Measurements from ENCODE around the gene PACS2.

Gene PACS2

GRCh38 chr14:105365101-105365500 lies 50.6 kb downstream of the PACS2 start:
- in situ Hi-C loops (cut with HindIII; ENCODE audit: low sequenced_read_pairs), result loop anchor here (25.0 kb wide), 1 partner anchor 178 kb away; the partner anchor contains the start of gene NUDT14

GRCh38 chr14:105365681-105366080 lies 51.1 kb downstream of the PACS2 start:
- in situ Hi-C loops (cut with HindIII; ENCODE audit: low sequenced_read_pairs), result loop anchor here (25.0 kb wide), 1 partner anchor 178 kb away; the partner anchor contains the start of gene NUDT14

DNA sequence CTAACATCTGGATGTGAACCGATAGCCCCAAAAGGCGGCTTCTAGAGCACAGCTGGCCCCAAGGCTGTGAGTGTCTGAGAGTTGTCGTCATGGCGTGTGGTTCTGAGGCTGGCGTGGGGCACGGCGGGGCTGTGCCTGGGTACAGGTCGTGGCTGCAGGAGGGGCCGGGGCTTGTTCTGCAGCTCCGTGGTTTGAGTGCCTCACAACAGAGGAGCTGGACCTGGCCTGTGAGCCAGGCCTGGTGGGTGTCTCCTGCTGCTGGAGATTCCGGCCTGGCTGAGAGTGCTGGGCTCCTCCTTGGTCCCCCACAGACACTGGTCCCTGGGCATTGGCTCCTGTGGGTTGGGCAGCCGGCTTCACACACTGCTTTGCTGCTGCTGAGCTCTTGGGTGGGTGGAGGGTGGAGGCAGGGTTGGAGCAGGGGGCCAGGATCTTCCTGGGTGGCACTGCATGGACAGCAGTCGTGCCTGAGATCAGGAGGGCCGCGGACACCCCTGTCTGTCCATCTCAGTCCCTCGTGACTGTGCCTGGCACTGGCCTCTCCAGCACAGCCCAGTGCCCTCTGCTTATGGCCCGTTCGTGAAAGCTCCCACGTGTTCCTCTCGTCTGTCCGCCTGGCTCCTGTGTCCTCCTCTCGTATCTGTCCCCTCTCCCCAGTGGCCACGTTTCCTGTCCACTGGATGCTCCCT lies 52.0 kb downstream of the PACS2 start:
- in situ Hi-C loops (cut with HindIII; ENCODE audit: low sequenced_read_pairs), result loop anchor here (25.0 kb wide), 1 partner anchor 179 kb away; the partner anchor contains the start of gene NUDT14

DNA sequence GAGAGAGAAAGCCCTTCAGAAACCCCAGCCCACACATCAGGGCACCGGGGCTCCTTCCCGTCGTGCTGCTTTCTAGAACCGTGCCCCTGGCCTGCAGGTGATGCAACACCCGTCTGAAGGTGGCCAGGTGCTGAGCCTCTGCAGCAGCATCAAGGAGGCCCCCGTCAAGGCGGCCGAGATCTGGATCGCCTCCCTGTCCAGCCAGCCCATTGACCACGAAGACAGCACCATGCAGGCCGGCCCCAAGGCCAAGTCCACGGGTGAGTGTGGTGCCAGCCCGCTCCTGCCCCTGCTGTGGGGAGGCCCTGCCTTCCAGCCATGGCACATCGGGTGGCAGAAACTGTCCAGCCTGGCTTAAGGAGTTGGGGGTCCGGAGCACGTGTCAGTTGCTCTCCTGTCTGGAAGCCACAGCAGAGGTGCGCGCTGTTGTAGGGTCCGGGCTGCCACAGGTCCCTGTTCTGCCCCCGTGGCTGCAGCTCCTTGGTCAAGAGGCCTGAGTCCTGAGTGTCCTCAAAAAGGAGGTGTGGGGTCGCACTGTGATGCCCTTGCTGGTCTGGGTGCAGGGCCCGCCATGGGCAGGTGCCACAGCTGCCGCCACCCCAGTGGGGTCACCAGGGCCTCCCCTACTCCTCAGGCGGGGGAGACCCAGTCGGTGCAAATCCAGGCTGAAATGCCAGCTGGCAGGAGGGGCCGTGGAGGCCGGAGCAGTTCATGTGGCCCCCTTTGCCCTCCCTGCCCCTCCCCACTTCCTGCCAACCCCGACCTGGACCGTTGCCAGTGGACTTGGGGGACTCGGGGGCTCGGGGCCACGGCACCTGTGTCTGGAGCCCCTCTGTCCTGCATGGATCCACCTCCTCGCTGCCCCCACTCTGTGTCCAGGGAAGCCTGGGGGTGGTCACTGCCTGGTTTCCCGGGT lies 52.8 kb downstream of the PACS2 start:
- in situ Hi-C loops (cut with HindIII; ENCODE audit: low sequenced_read_pairs), result loop anchor here (25.0 kb wide), 1 partner anchor 180 kb away; the partner anchor contains the start of gene NUDT14

GRCh38 chr14:105368032-105368417 lies 53.5 kb downstream of the PACS2 start:
- in situ Hi-C loops (cut with HindIII; ENCODE audit: low sequenced_read_pairs), result loop anchor here (25.0 kb wide), 1 partner anchor 181 kb away; the partner anchor contains the start of gene NUDT14

DNA sequence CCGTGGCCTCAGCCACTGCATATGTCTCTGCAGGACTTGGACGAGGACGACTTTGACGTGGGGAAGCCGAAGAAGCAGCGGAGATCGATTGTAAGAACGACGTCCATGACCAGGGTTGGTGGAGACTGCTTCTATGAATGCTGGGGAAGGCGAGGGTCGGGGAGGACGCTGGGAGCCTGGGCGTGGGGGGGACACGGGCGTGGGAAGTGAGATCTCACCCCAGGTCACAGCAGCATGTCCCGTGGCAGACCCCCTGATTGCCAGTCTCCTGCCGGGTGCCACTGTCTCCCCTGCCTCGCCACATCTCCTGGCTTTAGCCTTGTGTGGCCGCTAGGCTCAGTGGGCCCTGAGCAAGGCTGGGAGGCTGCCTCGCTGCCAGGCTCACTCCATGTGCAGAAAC lies 53.9 kb downstream of the PACS2 start:
- in situ Hi-C loops (cut with HindIII; ENCODE audit: low sequenced_read_pairs), result loop anchor here (25.0 kb wide), 1 partner anchor 181 kb away; the partner anchor contains the start of gene NUDT14

DNA sequence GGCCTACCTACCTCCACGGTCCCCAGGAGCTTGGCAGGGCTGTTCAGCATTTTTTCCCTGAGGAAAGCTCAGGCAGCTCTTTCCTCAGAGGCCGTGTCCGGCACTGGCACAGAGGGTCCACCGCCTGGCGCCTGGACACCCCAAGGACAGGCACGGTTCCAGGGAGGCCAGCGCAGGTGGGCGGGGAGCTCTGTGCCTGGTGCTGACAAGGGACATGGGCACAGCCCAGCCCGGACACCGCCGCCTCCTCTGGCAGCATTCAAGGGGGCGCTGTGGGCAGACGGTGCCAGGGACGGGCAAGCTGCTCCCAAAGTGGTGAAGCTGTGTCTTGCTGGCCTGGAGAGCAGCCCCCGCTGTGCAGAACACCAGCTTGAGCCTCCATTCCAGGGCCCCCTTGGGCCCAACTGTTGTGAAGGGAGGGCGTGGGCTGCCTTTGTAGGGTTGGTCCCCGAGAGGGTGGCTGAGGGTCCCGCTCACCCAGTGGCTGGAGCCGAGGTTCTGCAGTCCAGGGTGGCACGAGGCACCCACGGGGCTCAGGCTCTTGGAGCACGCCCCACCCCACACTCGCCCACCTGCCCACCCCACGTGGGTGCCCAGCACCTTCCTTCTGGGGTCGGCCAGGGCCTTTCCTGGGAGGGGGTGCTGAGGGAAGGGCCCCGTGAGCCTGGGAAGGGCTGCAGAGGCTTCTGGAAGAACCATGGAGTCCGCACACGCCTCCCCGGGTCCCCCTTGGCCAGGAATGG lies 54.5 kb downstream of the PACS2 start:
- in situ Hi-C loops (cut with HindIII; ENCODE audit: low sequenced_read_pairs), result loop anchor here (25.0 kb wide), 1 partner anchor 182 kb away; the partner anchor contains the start of gene NUDT14

GRCh38 chr14:105369653-105370040 lies 55.1 kb downstream of the PACS2 start:
- in situ Hi-C loops (cut with HindIII; ENCODE audit: low sequenced_read_pairs), result loop anchor here (25.0 kb wide), 1 partner anchor 182 kb away; the partner anchor contains the start of gene NUDT14

GRCh38 chr14:105374389-105374788 lies 59.8 kb downstream of the PACS2 start:
- in situ Hi-C loops (cut with HindIII; ENCODE audit: low sequenced_read_pairs), result loop anchor here (25.0 kb wide), 1 partner anchor 187 kb away; the partner anchor contains the start of gene NUDT14

GRCh38 chr14:105375635-105376057 lies 61.1 kb downstream of the PACS2 start:
- in situ Hi-C loops (cut with HindIII; ENCODE audit: low sequenced_read_pairs), result no loop called here

GRCh38 chr14:105376521-105377440 lies 62.2 kb downstream of the PACS2 start:
- in situ Hi-C loops (cut with HindIII; ENCODE audit: low sequenced_read_pairs), result no loop called here

GRCh38 chr14:105377555-105378182 lies 63.1 kb downstream of the PACS2 start:
- in situ Hi-C loops (cut with HindIII; ENCODE audit: low sequenced_read_pairs), result no loop called here

GRCh38 chr14:105378199-105378598 lies 63.7 kb downstream of the PACS2 start:
- in situ Hi-C loops (cut with HindIII; ENCODE audit: low sequenced_read_pairs), result no loop called here

DNA sequence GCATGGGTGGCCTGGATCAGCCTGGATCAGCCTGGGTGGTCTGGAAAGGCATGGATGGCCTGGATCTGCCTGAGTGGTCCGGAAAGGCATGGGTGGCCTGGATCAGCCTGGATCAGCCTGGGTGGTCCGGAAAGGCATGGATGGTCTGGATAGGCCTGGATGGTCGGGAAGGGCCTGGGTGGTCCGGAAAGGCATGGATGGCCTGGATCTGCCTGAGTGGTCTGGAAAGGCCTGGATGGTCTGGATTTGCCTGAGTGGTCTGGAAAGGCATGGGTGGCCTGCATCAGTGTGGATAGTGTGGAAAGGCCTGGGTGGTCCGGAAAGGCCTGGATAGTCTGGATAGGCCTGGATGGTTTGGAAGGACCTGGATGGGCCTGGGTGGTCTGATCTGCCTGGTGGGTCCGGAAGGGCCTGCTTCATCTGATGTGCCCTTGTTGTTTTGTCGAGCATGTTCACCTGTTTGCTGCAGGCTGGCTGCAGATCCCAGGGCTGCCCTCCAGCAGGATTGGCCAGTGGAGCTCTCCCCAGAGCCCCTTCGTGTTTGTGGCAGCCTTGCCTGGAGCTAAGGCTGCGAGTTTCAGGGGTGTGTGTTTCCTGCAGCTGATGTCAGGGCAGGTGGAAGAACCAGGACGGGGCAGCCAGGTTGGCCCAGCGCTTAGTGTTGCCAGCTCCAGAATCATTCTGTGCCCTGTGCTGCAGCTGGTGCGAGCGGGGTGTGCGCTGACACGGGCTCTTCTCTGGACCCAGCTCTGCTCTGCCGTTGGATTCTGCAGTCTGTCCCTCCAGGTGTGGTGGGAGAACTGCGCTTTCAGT lies 64.5 kb downstream of the PACS2 start:
- in situ Hi-C loops (cut with HindIII; ENCODE audit: low sequenced_read_pairs), result no loop called here

- in situ Hi-C loops (cut with HindIII; ENCODE audit: low sequenced_read_pairs), result no loop called here
These were observed 65.4 kb downstream of the PACS2 start for GRCh38 chr14:105379946-105380345.

DNA sequence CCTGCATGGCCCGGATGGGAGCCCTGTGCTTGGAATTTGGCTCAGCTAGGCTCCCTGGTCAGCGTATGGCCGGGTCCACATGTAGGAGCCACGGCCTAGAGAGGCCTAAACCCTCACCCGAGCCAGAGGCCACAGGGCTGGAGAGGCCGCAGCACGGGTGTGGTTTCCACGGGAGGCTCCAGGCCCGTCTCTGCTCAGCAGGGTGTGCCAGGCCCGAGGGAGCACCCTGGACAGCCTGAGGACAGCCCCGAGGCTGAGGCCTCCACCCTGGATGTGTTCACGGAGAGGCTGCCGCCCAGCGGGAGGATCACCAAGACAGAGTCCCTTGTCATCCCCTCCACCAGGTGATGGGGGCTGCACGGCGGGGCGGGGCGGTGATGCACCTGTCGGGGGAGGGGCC lies 66.2 kb downstream of the PACS2 start:
- in situ Hi-C loops (cut with HindIII; ENCODE audit: low sequenced_read_pairs), result no loop called here

- in situ Hi-C loops (cut with HindIII; ENCODE audit: low sequenced_read_pairs), result no loop called here
These were observed 67.1 kb downstream of the PACS2 start for GRCh38 chr14:105381446-105382342.
